ENCODE results near the gene LRMDA.
A peak's percentile ranks its signal among the peaks of the same experiment; 100 is the strongest.

The LRMDA gene

GRCh38 chr10:76184647-76185046 lies 753.2 kb downstream of the LRMDA start:
- TF ChIP-seq, protein P1, sequence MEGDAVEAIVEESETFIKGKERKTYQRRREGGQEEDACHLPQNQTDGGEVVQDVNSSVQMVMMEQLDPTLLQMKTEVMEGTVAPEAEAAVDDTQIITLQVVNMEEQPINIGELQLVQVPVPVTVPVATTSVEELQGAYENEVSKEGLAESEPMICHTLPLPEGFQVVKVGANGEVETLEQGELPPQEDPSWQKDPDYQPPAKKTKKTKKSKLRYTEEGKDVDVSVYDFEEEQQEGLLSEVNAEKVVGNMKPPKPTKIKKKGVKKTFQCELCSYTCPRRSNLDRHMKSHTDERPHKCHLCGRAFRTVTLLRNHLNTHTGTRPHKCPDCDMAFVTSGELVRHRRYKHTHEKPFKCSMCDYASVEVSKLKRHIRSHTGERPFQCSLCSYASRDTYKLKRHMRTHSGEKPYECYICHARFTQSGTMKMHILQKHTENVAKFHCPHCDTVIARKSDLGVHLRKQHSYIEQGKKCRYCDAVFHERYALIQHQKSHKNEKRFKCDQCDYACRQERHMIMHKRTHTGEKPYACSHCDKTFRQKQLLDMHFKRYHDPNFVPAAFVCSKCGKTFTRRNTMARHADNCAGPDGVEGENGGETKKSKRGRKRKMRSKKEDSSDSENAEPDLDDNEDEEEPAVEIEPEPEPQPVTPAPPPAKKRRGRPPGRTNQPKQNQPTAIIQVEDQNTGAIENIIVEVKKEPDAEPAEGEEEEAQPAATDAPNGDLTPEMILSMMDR (IDR thresholded peaks at IDR 0.05; ENCODE audit: low read depth, low read length) = no peak
- Histone ChIP-seq H3K27ac (no peak overlapping the region), H3K9me3 (ENCODE audit: severe bottlenecking) (no peaks in the 10 kb centered on the region), H3K27me3 (ENCODE audit: insufficient read depth, low read depth, severe bottlenecking) (no peaks in the 10 kb centered on the region), H3K4me3 (ENCODE audit: low read depth, low read length) (no peak overlapping the region), H3K36me3 (no peaks in the 10 kb centered on the region)
- no peak for DNase-seq

- H3K9me3 ChIP-seq (ENCODE audit: severe bottlenecking) = no peaks in the 10 kb centered on the region
- TF ChIP-seq, protein P1 (IDR thresholded peaks at IDR 0.05; ENCODE audit: low read depth, low read length) = no peak
- no peak overlapping the region for H3K4me3 ChIP-seq (ENCODE audit: low read depth, low read length)
- H3K27ac ChIP-seq = no peak overlapping the region
- DNase-seq = no peak
- no peaks in the 10 kb centered on the region for H3K36me3 ChIP-seq
- no peaks in the 10 kb centered on the region for H3K27me3 ChIP-seq (ENCODE audit: insufficient read depth, low read depth, severe bottlenecking)
These were observed 754.3 kb downstream of the LRMDA start for GRCh38 chr10:76185471-76186301.

- H3K27ac ChIP-seq = no peak overlapping the region
These were observed 756.8 kb downstream of the LRMDA start for GRCh38 chr10:76188216-76188615.

DNA sequence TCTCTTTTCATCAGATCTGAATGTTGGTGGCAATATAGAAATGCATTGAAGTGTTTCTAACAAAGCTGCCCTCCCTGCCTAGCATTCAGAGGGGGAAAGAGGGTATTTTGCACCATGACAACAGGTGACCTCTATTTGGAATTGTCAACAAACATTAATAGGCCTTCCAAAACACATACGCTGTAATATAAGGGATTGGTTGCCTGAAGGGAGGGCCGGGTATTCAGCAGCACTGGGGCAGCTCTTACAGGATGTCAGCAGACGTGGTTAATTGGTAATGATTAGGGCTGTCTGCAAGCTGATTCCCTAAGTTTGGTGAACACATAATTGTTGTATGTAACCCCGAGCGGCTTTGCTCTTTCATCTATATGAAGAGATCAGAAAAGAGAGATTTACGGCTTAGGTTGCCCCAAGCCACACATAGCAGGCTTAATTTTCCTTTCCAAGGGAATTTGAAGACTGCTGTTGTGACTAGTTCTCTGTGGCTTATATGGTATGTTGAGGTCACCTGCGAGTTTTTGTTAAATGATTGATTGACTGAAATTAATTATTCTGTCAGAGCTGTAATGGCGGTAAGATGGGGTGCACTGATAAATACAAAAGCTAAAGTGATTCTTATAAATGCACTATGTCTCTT lies 759.3 kb downstream of the LRMDA start:
- Histone ChIP-seq H3K27me3 (ENCODE audit: insufficient read depth, low read depth, severe bottlenecking) (no peaks in the 10 kb centered on the region), H3K27ac (no peak overlapping the region), H3K36me3 (no peaks in the 10 kb centered on the region), H3K4me3 (ENCODE audit: low read depth, low read length) (no peak overlapping the region), H3K9me3 (ENCODE audit: severe bottlenecking) (no peaks in the 10 kb centered on the region)
- TF ChIP-seq, protein P1 (IDR thresholded peaks at IDR 0.05; ENCODE audit: low read depth, low read length) = no peak
- DNase-seq = peak; percentile 51

More at GRCh38 chr10:76188216-76188615, 756.8 kb downstream of the LRMDA start:
- Histone ChIP-seq H3K9me3 (ENCODE audit: severe bottlenecking) (no peaks in the 10 kb centered on the region), H3K4me3 (ENCODE audit: low read depth, low read length) (no peak overlapping the region), H3K27me3 (ENCODE audit: insufficient read depth, low read depth, severe bottlenecking) (no peaks in the 10 kb centered on the region), H3K36me3 (no peaks in the 10 kb centered on the region)
- DNase-seq = no peak
- TF ChIP-seq, protein P1 (IDR thresholded peaks at IDR 0.05; ENCODE audit: low read depth, low read length) = no peak

GRCh38 chr10:76191336-76191735 lies 759.9 kb downstream of the LRMDA start:
- Histone ChIP-seq H3K36me3 (no peaks in the 10 kb centered on the region), H3K27ac (no peak overlapping the region), H3K4me3 (ENCODE audit: low read depth, low read length) (no peak overlapping the region), H3K27me3 (ENCODE audit: insufficient read depth, low read depth, severe bottlenecking) (no peaks in the 10 kb centered on the region), H3K9me3 (ENCODE audit: severe bottlenecking) (no peaks in the 10 kb centered on the region)
- no peak for DNase-seq
- TF ChIP-seq, protein P1 (IDR thresholded peaks at IDR 0.05; ENCODE audit: low read depth, low read length) = no peak

All from WERI-Rb-1 (cell line).